ENCODE measurements around the gene FAHD1. TPM values are rescaled to one million over a fixed set of nuclear protein-coding genes. Genes with fewer than 3 reads are reported as not detected.

The FAHD1 gene
- total and polyA plus RNA-seq, 9 of the 15 experiments (the other 6 are each of a cell fraction or from before 2014, with no cell fraction given): 2.2 to 20.9 (median 10.7) TPM

DNA sequence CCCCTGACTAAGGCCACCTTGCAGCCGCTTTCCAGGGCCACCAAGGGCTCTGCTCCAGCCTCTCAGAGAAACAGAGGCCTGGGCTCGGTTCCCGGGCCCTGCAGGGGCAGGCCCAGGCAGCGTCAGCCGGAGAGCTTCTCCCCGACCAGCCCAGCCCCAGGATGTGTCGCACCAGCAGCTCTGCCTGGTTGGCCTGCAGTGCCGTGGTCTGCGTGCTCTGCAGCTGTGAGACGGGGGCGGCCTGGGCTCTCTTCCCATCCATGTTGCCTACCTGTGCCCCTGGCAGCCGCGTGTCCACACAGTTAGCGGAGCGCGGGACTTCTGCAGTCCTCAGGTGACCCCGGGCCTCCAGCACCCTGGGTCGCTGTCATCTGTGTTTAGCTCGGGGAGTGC lies 38.3 kb upstream of the FAHD1 start:
- 89% methylated on average over 15 of the region's 19 CpGs for WGBS (ENCODE audit: insufficient coverage, low coverage, missing lambda C conversion rate)
- FAIRE-seq: no peak
- intact Hi-C loops (cut with micrococcal nuclease): no loop called here

More for the DNA sequence above, 38.3 kb upstream of the FAHD1 start:
- Histone ChIP-seq H3K27ac (ENCODE audit: extremely low read depth, low read depth, low read length) (no peak overlapping the region), H3K27me3 (ENCODE audit: control insufficient read depth in 2 of 2, insufficient read depth in 2 of 2, low read length in 2 of 2) (no peaks in the 10 kb centered on the region), H3K4me2 (ENCODE audit: insufficient read depth, low read length) (no peak overlapping the region), H3K9ac (ENCODE audit: insufficient read depth in 1 of 2, low read depth in 2 of 2, low read length in 2 of 2) (no peak overlapping the region; a peak in 1 of 4 replicates), H3K9me3 (replicated peaks; ENCODE audit: control insufficient read depth, insufficient read depth, low read depth, low read length) (no peaks in the 10 kb centered on the region), H4K20me1 (replicated peaks; ENCODE audit: control insufficient read depth, insufficient read depth, low read length) (no peaks in the 10 kb centered on the region; the same call in 1 of the 2 replicates), H3K36me3 (ENCODE audit: control insufficient read depth, insufficient read depth, low read length) (peaks cover 59% of the 10 kb centered on the region; the same call in 1 of the 3 replicates), H3K4me1 (replicated peaks in 1 of 2; ENCODE audit: control insufficient read depth in 2 of 2, insufficient read depth in 2 of 2, low read length in 2 of 2) (peaks cover 2 to 82% of the 10 kb centered on the region in 2 experiments; a peak in 3 of 5 replicates), H3K79me2 (ENCODE audit: control insufficient read depth, insufficient read depth, low read length) (peaks cover 36% of the 10 kb centered on the region), H3K9me1 (ENCODE audit: control insufficient read depth, insufficient read depth, low read length) (no peaks in the 10 kb centered on the region), H2AFZ (ENCODE audit: low read depth, low read length) (no peak overlapping the region), H3K4me3 (no peak overlapping the region)
- DNase-seq (ENCODE audit: extremely low read depth in 1 of 4, low spot score in 3 of 4) (no peak), ATAC-seq (no peak)
- no TSS peak for BruUV-seq (replicated peaks)
- ChIA-PET CTCF (ENCODE audit: low intra/inter-chr PET ratio) (no interaction called here), POLR2A (interaction anchor here (0.6 kb wide), 1 partner anchor 16 kb away, joined by 3 read pairs; the partner anchor contains the start of genes EME2 and MRPS34)
- 0 out of 2 replicates have a peak, but pooled peaks have one; percentile 10 for TF ChIP-seq RBFOX2 (IDR thresholded peaks at IDR 0.05; ENCODE audit: low read depth, low read length)
- no peak for TF ChIP-seq DACH1 (IDR thresholded peaks at IDR 0.05; ENCODE audit: partially characterized antibody)
- TF ChIP-seq ZBTB49 (CRISPR knock-in tag; IDR thresholded peaks at IDR 0.05; ENCODE audit: borderline replicate concordance): no peak
- TF ChIP-seq HNRNPH1 (optimal IDR thresholded peaks at IDR 0.05; ENCODE audit: low read depth, low read length): no peak
- TF ChIP-seq GABPA (tag; conservative IDR thresholded peaks at IDR 0.05; ENCODE audit: low read depth): no peak
- TF ChIP-seq BRF2 (IDR thresholded peaks at IDR 0.05; ENCODE audit: borderline replicate concordance, insufficient read depth, insufficient read length): no peak
- in situ Hi-C loops (cut with MboI): no loop called here

Data from K562 (cell line).